ENCODE measurements around the gene RBM4B.

The RBM4B gene

GRCh38 chr11:66706989-66707388, 29.3 kb upstream of the RBM4B start:
- no peak for DNase-seq

GRCh38 chr11:66705587-66706335, 28.1 kb upstream of the RBM4B start:
- DNase-seq: no peak

GRCh38 chr11:66704659-66705360, 27.1 kb upstream of the RBM4B start:
- DNase-seq: no peak

GRCh38 chr11:66701432-66702240, 23.9 kb upstream of the RBM4B start:
- DNase-seq: no peak

- no peak for DNase-seq
Measured at GRCh38 chr11:66700742-66701141, 23.1 kb upstream of the RBM4B start.

GRCh38 chr11:66700337-66700736, 22.6 kb upstream of the RBM4B start:
- DNase-seq: no peak

- DNase-seq: no peak
Measured at GRCh38 chr11:66698491-66698890, 20.8 kb upstream of the RBM4B start.

GRCh38 chr11:66697988-66698387, 20.3 kb upstream of the RBM4B start:
- no peak for DNase-seq

- DNase-seq: no peak
Measured at GRCh38 chr11:66696146-66696545, 18.5 kb upstream of the RBM4B start.

- DNase-seq: peak; percentile 21
Measured at GRCh38 chr11:66694732-66695207, 17.1 kb upstream of the RBM4B start.

- no peak for DNase-seq
Measured at GRCh38 chr11:66694056-66694410, 16.3 kb upstream of the RBM4B start.

- no peak for DNase-seq
Measured at GRCh38 chr11:66693356-66694055, 15.8 kb upstream of the RBM4B start.

GRCh38 chr11:66692871-66693331, 15.2 kb upstream of the RBM4B start:
- DNase-seq: no peak

- DNase-seq: no peak
Measured at GRCh38 chr11:66692446-66692845, 14.8 kb upstream of the RBM4B start.

- no peak for DNase-seq
Measured at GRCh38 chr11:66691311-66691980, 13.8 kb upstream of the RBM4B start.

GRCh38 chr11:66689661-66690590, 12.2 kb upstream of the RBM4B start:
- DNase-seq: no peak

GRCh38 chr11:66688561-66689534, 11.2 kb upstream of the RBM4B start:
- DNase-seq: no peak

GRCh38 chr11:66687831-66688281, 10.2 kb upstream of the RBM4B start:
- no peak for DNase-seq
